Measurements from ENCODE around the gene TWF1. TPM values are rescaled to one million over a fixed set of nuclear protein-coding genes. Genes with fewer than 3 reads are reported as not detected.
"Not testable (repeated sequence)": the region's sequence is repeated elsewhere in the genome, so short reads cannot be mapped to it uniquely, and the experiment has no call there.

TWF1 gene
- total RNA-seq, 1 experiment from 2014 or later, result 105 TPM

DNA sequence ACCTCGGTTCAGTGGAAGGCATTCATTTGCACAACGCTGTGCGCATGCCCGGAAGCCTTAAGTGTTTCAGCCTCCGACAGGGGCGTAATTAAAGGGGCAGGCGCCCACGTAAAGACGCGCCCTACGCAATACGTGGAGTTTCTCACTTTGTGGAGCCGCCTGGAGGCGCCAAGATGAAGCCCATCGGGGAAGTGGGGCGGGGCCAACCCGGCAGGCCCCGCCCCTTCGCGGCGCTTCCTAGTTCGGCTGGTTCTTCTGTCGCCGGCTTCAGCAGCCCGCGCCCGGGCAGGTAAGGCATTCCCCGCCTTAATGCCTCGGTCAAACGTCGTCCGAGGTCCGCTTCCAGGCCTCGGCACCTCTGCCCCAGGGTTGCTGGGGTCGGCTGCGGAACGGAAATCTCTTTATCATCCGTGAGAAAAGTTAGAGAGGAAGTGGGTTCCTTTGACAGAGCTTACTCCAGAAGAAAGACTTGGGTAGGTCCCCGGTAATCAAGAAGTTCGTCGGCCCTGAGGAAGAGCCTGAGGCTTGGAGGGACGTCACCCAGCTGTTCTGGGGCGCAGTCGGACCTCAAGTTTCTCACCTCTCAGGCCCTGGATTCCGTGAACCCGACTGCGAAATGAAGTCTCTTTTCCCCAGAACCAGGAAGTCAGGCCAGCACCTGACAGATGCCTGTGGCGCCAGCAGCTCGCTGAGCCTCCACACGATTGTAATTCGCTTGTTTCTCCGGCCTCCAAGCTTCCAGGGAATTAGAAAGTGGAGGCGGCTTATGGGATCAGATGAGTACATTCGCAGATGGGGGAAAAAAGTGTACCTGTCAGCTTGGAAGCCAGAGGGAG, 47.2 kb downstream of the TWF1 start, which contains the start of the genes IRAK4 and PUS7L:
IRAK4 (plus strand) TSS at position 224 of the 836 bp plus-strand sequence. CDS start 9,161 bp downstream, outside the sequence.
PUS7L (minus strand) TSS at position 63 of the 836 bp plus-strand sequence. CDS start 3,545 bp downstream, outside the sequence.
- CTCF ChIA-PET, result interaction anchor here (0.6 to 4.2 kb wide), 18 partner anchors 10 to 258 kb away, joined by 3 to 62 read pairs (median 4); no protein-coding TSS in a partner anchor
- TSS peak; percentile 40 for BruUV-seq (replicated peaks)
- Mint-ChIP-seq H3K36me3 (ENCODE audit: insufficient read depth, unreplicated experiment) (peaks cover 28% of the 10 kb centered on the region), H3K9me3 (ENCODE audit: unreplicated experiment) (no peaks in the 10 kb centered on the region), H3K4me1 (ENCODE audit: insufficient read depth, unreplicated experiment) (peaks cover 30% of the 10 kb centered on the region), H3K27ac (ENCODE audit: low read depth, unreplicated experiment) (peak within 1 kb of the TSS; percentile 84), H3K27me3 (ENCODE audit: insufficient read depth, unreplicated experiment) (no peaks in the 10 kb centered on the region), H3K4me3 (ENCODE audit: unreplicated experiment) (peak within 1 kb of the TSS; percentile 87)
- TF ChIP-seq, protein P1, sequence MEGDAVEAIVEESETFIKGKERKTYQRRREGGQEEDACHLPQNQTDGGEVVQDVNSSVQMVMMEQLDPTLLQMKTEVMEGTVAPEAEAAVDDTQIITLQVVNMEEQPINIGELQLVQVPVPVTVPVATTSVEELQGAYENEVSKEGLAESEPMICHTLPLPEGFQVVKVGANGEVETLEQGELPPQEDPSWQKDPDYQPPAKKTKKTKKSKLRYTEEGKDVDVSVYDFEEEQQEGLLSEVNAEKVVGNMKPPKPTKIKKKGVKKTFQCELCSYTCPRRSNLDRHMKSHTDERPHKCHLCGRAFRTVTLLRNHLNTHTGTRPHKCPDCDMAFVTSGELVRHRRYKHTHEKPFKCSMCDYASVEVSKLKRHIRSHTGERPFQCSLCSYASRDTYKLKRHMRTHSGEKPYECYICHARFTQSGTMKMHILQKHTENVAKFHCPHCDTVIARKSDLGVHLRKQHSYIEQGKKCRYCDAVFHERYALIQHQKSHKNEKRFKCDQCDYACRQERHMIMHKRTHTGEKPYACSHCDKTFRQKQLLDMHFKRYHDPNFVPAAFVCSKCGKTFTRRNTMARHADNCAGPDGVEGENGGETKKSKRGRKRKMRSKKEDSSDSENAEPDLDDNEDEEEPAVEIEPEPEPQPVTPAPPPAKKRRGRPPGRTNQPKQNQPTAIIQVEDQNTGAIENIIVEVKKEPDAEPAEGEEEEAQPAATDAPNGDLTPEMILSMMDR (IDR thresholded peaks at IDR 0.05; ENCODE audit: unreplicated experiment), result peak; percentile 27
- DNase-seq (ENCODE audit: unreplicated experiment), result peak; percentile 98
- intact Hi-C loops (cut with micrococcal nuclease), result loop anchor here (1.0 to 2.0 kb wide), 3 partner anchors 46 to 179 kb away; no protein-coding TSS in a partner anchor
- POLR2A ChIA-PET, result interaction anchor here (0.6 to 3.4 kb wide), 20 partner anchors 9 to 236 kb away, joined by 3 to 44 read pairs (median 4); partner anchors contain the start of genes TMEM117 and TWF1

DNA sequence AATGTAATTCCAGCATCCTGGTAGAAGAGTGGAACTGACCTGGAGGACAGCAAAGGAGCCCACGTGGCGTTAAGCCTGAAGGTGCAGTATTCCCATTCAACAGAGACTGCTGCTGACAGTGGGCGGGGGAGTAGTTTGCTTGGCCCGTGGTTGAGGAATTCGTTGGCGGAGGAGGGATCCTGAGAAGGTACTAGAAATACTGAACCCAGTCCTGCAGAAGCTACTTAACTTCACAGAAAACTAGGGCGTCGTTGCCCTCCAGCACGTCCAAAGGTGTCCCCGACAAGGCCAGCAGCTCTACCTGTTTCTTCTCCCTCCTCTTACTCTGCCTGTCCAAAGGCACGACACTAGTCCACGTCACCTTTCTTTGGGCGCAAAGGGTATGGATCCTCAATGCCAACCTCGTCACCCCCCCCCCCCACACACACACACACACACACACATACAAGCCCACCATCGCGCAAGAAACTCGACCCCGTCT, 47.8 kb downstream of the TWF1 start:
- peak overlapping the region; percentile 87 for H3K4me3 Mint-ChIP-seq (ENCODE audit: unreplicated experiment)
- no peaks in the 10 kb centered on the region for H3K27me3 Mint-ChIP-seq (ENCODE audit: insufficient read depth, unreplicated experiment)
- ChIA-PET POLR2A (interaction anchor here (0.9 to 3.4 kb wide), 7 partner anchors 16 to 123 kb away, joined by 3 to 44 read pairs (median 6); partner anchors contain the start of genes TMEM117 and TWF1), CTCF (interaction anchor here (0.8 to 4.2 kb wide), 7 partner anchors 10 to 257 kb away, joined by 3 to 62 read pairs (median 4); no protein-coding TSS in a partner anchor)
- intact Hi-C loops (cut with micrococcal nuclease), result loop anchor here (2.0 kb wide), 1 partner anchor 47 kb away; no protein-coding TSS in a partner anchor
- BruUV-seq (replicated peaks), result TSS peak; percentile 49
- no peaks in the 10 kb centered on the region for H3K9me3 Mint-ChIP-seq (ENCODE audit: unreplicated experiment)
- peak; percentile 42 for DNase-seq (ENCODE audit: unreplicated experiment)
- TF ChIP-seq, protein P1 (IDR thresholded peaks at IDR 0.05; ENCODE audit: unreplicated experiment), result no peak
- H3K27ac Mint-ChIP-seq (ENCODE audit: low read depth, unreplicated experiment), result peak overlapping the region; percentile 84
- peaks cover 28% of the 10 kb centered on the region for H3K36me3 Mint-ChIP-seq (ENCODE audit: insufficient read depth, unreplicated experiment)
- H3K4me1 Mint-ChIP-seq (ENCODE audit: insufficient read depth, unreplicated experiment), result peaks cover 30% of the 10 kb centered on the region

DNA sequence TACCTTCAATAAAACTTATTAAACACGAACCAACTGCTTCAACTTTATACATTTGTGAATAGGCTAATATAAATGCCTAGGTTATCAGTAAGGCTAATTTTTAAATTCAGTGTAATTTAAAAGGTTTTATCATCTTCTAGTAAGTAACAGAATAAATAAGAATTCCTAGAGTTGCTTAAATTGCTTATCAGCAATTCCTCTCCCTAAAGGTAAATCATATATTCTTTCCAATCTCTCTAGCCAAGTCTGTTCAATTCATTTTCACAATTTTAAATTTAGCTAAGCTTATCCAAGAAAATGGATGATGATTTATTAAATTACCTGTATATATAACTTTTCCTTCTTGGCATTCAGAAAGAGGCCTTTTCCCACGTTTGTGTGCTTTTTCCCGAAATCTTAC, 52.1 kb downstream of the TWF1 start:
- DNase-seq (ENCODE audit: unreplicated experiment), result no peak
- H3K4me1 Mint-ChIP-seq (ENCODE audit: insufficient read depth, unreplicated experiment), result peaks cover 20% of the 10 kb centered on the region
- BruUV-seq (replicated peaks), result no TSS peak
- H3K36me3 Mint-ChIP-seq (ENCODE audit: insufficient read depth, unreplicated experiment), result peaks cover 23% of the 10 kb centered on the region
- POLR2A ChIA-PET, result no interaction called here
- TF ChIP-seq, protein P1 (IDR thresholded peaks at IDR 0.05; ENCODE audit: unreplicated experiment), result no peak
- H3K9me3 Mint-ChIP-seq (ENCODE audit: unreplicated experiment), result no peaks in the 10 kb centered on the region
- H3K4me3 Mint-ChIP-seq (ENCODE audit: unreplicated experiment), result no peak overlapping the region
- intact Hi-C loops (cut with micrococcal nuclease), result no loop called here
- no peak overlapping the region for H3K27ac Mint-ChIP-seq (ENCODE audit: low read depth, unreplicated experiment)
- no peaks in the 10 kb centered on the region for H3K27me3 Mint-ChIP-seq (ENCODE audit: insufficient read depth, unreplicated experiment)
- CTCF ChIA-PET, result interaction anchor here (1.2 kb wide), 1 partner anchor 30 kb away, joined by 3 read pairs; no protein-coding TSS in a partner anchor

DNA sequence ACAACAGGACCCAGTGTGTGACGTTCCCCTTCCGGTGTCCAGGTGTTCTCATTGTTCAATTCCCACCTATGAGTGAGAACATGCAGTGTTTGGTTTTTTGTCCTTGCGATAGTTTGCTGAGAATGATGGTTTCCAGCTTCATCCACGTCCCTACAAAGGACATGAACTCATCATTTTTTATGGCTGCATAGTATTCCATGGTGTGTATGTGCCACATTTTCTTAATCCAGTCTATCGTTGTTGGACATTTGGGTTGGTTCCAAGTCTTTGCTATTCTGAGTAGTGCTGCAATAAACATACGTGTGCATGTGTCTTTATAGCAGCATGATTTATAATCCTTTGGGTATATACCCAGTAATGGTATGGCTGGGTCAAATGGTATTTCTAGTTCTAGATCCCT, 54.8 kb downstream of the TWF1 start:
- DNase-seq (ENCODE audit: unreplicated experiment); H3K27ac Mint-ChIP-seq (ENCODE audit: low read depth, unreplicated experiment); H3K4me3 Mint-ChIP-seq (ENCODE audit: unreplicated experiment); BruUV-seq (replicated peaks); H3K9me3 Mint-ChIP-seq (ENCODE audit: unreplicated experiment); H3K4me1 Mint-ChIP-seq (ENCODE audit: insufficient read depth, unreplicated experiment); POLR2A ChIA-PET; intact Hi-C loops (cut with micrococcal nuclease); H3K27me3 Mint-ChIP-seq (ENCODE audit: insufficient read depth, unreplicated experiment); CTCF ChIA-PET: not testable (repeated sequence)
- peaks cover 26% of the 10 kb centered on the region for H3K36me3 Mint-ChIP-seq (ENCODE audit: insufficient read depth, unreplicated experiment)

All from MCF 10A (cell line).